Ovary (tissue), 9 donors: ENCODE results near the gene MAVS. TPM values are rescaled to one million over a fixed set of nuclear protein-coding genes. Genes with fewer than 3 reads are reported as not detected.

Source experiments
- DNase-seq, 5 donors: peaks; one replicate each; pipeline ENCODE4 v3.0.0-alpha.2; 2019 to 2020
- H3K27ac ChIP-seq, 2 donors: fragments of 200-600 bp; one replicate each; pipeline versions ENCODE4 v1.5.1 to v1.8.0; 2019 to 2022
- H3K27me3 ChIP-seq: fragments of 200-600 bp; one replicate; pipeline ENCODE4 v1.8.0; 2022
- H3K36me3 ChIP-seq: fragments of 200-600 bp; sonication (generic); one replicate; pipeline ENCODE4 v1.5.1; 2019
- H3K4me1 ChIP-seq: one replicate; pipeline ENCODE4 v1.8.1; 2013; ENCODE audit warnings: mild to moderate bottlenecking, moderate library complexity; ENCODE audit not compliant: insufficient read depth
- H3K4me3 ChIP-seq: fragments of 200-600 bp; sonication (generic); one replicate; pipeline ENCODE4 v1.5.1; 2017
- H3K9me3 ChIP-seq, 2 donors: fragments of 200-600 bp in 1 of 2; sonication (generic) in 1 of 2; one replicate each; pipeline versions ENCODE4 v1.5.1 to v1.8.1; 2013 to 2019; ENCODE audit warnings: mild to moderate bottlenecking in 1 of 2, moderate library complexity in 1 of 2
- EP300 ChIP-seq: sonication (generic); formaldehyde crosslinking; IDR thresholded peaks from one replicate; pipeline ENCODE4 v1.6.1; 2017; ENCODE audit warnings: antibody characterized with exemption
- POLR2A ChIP-seq: fragments of 450-650 bp; IDR thresholded peaks from one replicate; pipeline ENCODE4 v1.6.1; 2017; ENCODE audit warnings: antibody characterized with exemption, mild to moderate bottlenecking, moderate library complexity
- WGBS, 3 donors: extraction: QIAGEN DNeasy Blood & Tissue Kit in 1 of 3; methylation state at CpG; one replicate each; pipeline versions ENCODE4 v1.1.5 to v1.1.7; 2013 to 2017; 5-methylcytosine and 5-hydroxymethylcytosine counted together
- intact Hi-C, 4 donors: fragments of 100-400 bp; cut with DNase I; formaldehyde crosslinking; loops; one replicate each; pipeline versions ENCODE4 v1.11.0 to v1.15.1; 2022 to 2023
- polyA plus RNA-seq, 2 donors: library from polyadenylated mRNA; stranded (reverse); fragments of 200-250 nt in 1 of 2; fragments of 350-450 nt in 1 of 2; fragmentation: Illumina TruSeq in 1 of 2; extraction: RNeasy Lipid Tissue Mini Kit (QIAGEN cat#74804) in 1 of 2; gene quantifications; one replicate each; pipeline ENCODE4 v1.2.3, GENCODE V29; 2013 to 2014
- total RNA-seq, 7 donors: library from RNA; depleted of rRNA in 2 of 7; stranded (reverse); fragments of >200 nt in 2 of 7; fragmentation: NEBNext Ultra II Directional in 3 of 7; extraction: Animal tissue kit (Norgen Biotek cat#: 25700) in 3 of 7; gene quantifications; one replicate each; pipeline versions ENCODE4 v1.1.0 to v1.2.4, GENCODE V29; 2016 to 2023
- TF ChIP-seq, protein P1 (sequence below), 3 donors: fragments of 450-650 bp in 2 of 3; fragments of 200-600 bp in 1 of 3; IDR thresholded peaks; one replicate each; pipeline versions ENCODE4 v1.5.1 to v1.8.0; 2016 to 2022; ENCODE audit warnings: antibody characterized with exemption in 3 of 3, mild to moderate bottlenecking in 1 of 3
- donor health status: DM: no; HTN: no; CAD: no; lungs with moderate emphysema.
- donor health status: DM: no; HTN: no; CAD: no.
- donor health status: Bipolar disorder and iron deficiency.
- donor health status: DM: yes; HTN: yes; CAD: no.
- donor health status: DM: no; HTN: no; CAD: no.
- donor health status: DM: yes; HTN: yes; CAD: no.

The MAVS gene
- total and polyA plus RNA-seq, 9 donors, result 14.2 to 50.5 (median 34.5) TPM

GRCh38 chr20:3911956-3912355 is 65.3 kb downstream of the MAVS start:
- no peak overlapping the region for H3K4me3 ChIP-seq
- DNase-seq, result no peak
- no peak overlapping the region for H3K27ac ChIP-seq
- no peaks in the 10 kb centered on the region for H3K9me3 ChIP-seq
- intact Hi-C loops, result no loop called here
- H3K4me1 ChIP-seq, result peaks cover 1% of the 10 kb centered on the region
- H3K36me3 ChIP-seq, result no peaks in the 10 kb centered on the region
- 72 to 87% (median 73%) methylated on average over 2 of the region's 2 CpGs for whole genome bisulfite sequencing, 3 donors
- TF ChIP-seq, protein P1, sequence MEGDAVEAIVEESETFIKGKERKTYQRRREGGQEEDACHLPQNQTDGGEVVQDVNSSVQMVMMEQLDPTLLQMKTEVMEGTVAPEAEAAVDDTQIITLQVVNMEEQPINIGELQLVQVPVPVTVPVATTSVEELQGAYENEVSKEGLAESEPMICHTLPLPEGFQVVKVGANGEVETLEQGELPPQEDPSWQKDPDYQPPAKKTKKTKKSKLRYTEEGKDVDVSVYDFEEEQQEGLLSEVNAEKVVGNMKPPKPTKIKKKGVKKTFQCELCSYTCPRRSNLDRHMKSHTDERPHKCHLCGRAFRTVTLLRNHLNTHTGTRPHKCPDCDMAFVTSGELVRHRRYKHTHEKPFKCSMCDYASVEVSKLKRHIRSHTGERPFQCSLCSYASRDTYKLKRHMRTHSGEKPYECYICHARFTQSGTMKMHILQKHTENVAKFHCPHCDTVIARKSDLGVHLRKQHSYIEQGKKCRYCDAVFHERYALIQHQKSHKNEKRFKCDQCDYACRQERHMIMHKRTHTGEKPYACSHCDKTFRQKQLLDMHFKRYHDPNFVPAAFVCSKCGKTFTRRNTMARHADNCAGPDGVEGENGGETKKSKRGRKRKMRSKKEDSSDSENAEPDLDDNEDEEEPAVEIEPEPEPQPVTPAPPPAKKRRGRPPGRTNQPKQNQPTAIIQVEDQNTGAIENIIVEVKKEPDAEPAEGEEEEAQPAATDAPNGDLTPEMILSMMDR (IDR thresholded peaks at IDR 0.05), result no peak
- TF ChIP-seq EP300 (no peak), POLR2A (no peak)
- no peaks in the 10 kb centered on the region for H3K27me3 ChIP-seq

GRCh38 chr20:3914446-3914845 is 67.8 kb downstream of the MAVS start:
- DNase-seq, result no peak
- Histone ChIP-seq H3K4me1 (no peaks in the 10 kb centered on the region), H3K4me3 (no peak overlapping the region), H3K9me3 (no peaks in the 10 kb centered on the region), H3K27ac (no peak overlapping the region), H3K36me3 (no peaks in the 10 kb centered on the region), H3K27me3 (no peaks in the 10 kb centered on the region)
- TF ChIP-seq EP300, result no peak
- TF ChIP-seq POLR2A, result no peak
- TF ChIP-seq, protein P1 (IDR thresholded peaks at IDR 0.05), result no peak
- 96 to 98% (median 96%) methylated on average over 2 of the region's 2 CpGs for WGBS, 3 donors
- intact Hi-C loops, result no loop called here

DNA sequence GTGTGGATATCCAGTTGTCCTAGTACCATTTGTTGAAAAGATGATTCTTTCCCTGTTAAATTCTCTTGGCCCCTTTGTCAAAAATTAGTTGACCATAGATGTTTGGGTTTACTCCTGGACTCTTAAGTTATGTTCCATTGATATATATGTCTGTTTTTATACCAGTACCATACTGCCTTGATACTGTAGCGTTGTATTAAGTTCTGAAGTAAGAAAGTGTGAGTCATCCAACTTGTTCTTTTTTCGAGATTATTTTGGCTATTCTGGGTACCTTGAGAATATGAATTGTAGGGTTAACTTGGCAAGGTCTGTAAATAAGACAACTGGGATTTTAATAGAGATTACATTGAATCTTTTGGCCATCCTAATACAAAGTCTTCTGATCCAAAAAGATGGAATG is 69.1 kb downstream of the MAVS start:
- intact Hi-C loops, result no loop called here
- Histone ChIP-seq H3K4me3 (no peak overlapping the region), H3K27me3 (no peaks in the 10 kb centered on the region), H3K27ac (no peak overlapping the region), H3K9me3 (no peaks in the 10 kb centered on the region), H3K4me1 (no peaks in the 10 kb centered on the region), H3K36me3 (no peaks in the 10 kb centered on the region)
- no peak for TF ChIP-seq POLR2A
- TF ChIP-seq, protein P1 (IDR thresholded peaks at IDR 0.05), result no peak
- TF ChIP-seq EP300, result no peak
- 53 to 66% (median 60%) methylated on average over 2 of the region's 2 CpGs for WGBS, 3 donors
- DNase-seq, result no peak

GRCh38 chr20:3916364-3916763 is 69.7 kb downstream of the MAVS start:
- WGBS, 3 donors, result 41 to 53% (median 51%) methylated on average over 2 of the region's 2 CpGs

More at GRCh38 chr20:3916364-3916763, 69.7 kb downstream of the MAVS start:
- Histone ChIP-seq H3K27ac (no peak overlapping the region), H3K9me3 (no peaks in the 10 kb centered on the region), H3K27me3 (no peaks in the 10 kb centered on the region), H3K4me1 (no peaks in the 10 kb centered on the region), H3K4me3 (no peak overlapping the region), H3K36me3 (no peaks in the 10 kb centered on the region)
- TF ChIP-seq EP300 (no peak), POLR2A (no peak)
- TF ChIP-seq, protein P1 (IDR thresholded peaks at IDR 0.05), result no peak
- DNase-seq, result no peak
- intact Hi-C loops, result no loop called here
